Inferior parietal cortex (tissue), 1 donor: ENCODE measurements around the gene EPHB1.
"Not testable (repeated sequence)": the region's sequence is repeated elsewhere in the genome, so short reads cannot be mapped to it uniquely, and the experiment has no call there.

Source experiments
- DNase-seq: peaks from one replicate; pipeline ENCODE4 v3.0.0-alpha.2; 2016; ENCODE audit errors: extremely low spot score

The EPHB1 gene

DNA sequence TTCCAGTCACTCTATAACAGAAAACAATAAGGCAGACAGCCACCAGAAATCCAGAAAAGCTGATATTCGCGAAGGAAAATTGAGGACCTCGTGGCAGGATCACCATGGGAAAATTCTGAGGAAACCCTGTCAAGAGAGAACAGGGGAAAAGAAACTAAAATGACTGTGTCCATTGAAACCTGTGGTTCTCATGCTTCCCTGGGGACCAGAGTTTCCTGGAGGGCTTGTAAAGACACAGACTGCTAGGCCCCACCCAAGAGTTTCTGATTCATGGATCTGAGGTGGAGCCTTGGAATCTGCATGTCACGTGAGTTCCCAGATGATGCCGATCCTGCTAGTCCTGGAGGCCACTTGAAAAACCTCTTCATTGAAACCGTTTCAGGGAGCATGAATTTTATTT is 420.5 kb downstream of the EPHB1 start:
- no peak for DNase-seq

DNA sequence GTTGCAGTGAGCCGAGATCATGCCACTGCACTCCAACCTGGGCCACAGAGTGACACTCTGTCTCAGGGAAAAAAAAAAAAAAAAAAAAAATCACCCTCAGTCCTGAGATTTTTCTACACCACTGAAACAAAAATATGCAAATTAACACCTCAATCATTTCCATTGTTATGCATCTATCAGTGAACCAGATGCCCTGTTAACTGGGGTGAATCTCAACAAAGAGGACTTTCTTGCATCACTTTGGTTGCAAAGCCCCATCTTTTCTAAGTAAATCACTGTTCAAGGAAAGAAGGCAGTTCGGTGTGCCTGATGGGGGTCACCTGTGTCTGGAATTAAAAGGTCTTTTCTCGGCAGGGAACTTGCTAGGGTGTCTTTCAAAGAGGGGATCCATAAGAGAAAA is 421.6 kb downstream of the EPHB1 start:
- no peak for DNase-seq

DNA sequence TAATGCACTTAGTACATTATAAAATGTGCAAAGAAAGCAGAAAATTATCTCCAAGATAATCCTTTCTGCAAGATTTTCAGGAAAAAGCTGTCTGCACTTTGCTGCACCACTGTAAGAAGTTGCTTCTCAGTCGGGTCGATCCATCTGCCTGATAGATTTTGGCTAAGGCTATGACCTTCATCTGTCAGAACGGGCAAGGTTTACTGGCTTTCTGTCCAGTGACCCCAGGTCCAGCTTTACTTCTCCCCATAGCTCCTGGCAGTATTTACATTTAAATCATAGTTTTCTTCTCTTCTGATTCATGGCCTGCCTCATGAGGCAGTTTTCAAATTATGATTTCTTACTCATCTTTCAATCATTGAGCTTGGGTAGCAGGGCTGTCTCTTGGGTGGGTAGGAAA is 422.7 kb downstream of the EPHB1 start:
- no peak for DNase-seq

DNA sequence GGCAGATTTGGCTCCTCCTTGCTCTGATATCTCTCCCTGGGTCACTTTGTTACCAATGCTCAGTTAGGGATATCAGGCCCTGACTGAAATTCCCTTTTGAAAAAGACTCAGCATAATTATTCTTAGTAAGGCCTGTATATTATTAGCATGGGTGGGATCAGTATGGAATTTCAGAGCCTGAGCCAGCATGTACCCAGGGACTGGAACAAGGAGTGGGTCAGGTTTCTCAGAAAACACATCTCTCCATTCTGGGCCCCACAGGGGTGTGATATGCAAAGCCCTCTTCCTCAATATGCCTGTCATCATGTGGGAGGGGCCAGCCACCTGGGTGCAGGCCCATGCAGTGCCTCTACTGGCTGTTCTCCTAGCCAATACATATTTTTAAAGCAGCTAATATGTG is 423.2 kb downstream of the EPHB1 start:
- no peak for DNase-seq

DNA sequence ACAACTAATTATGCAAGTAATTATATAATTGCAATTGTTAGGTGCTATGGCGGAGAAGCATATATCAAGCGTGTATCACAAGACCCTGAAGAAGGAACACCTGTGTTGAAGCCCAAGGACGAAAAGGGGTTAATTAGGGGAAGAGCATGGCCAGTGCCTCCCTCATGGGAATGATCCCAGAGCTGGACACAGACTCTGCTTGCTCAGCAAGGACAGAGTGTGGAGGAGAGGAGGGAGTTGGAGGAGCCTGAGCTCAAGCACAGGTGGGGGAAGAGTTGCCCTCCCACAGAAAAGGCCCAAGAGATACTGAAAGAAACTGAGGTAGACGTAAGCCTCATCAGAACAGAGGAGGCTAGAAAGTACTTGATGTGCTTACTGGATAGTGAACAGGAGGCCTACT is 423.7 kb downstream of the EPHB1 start:
- DNase-seq: no peak

DNA sequence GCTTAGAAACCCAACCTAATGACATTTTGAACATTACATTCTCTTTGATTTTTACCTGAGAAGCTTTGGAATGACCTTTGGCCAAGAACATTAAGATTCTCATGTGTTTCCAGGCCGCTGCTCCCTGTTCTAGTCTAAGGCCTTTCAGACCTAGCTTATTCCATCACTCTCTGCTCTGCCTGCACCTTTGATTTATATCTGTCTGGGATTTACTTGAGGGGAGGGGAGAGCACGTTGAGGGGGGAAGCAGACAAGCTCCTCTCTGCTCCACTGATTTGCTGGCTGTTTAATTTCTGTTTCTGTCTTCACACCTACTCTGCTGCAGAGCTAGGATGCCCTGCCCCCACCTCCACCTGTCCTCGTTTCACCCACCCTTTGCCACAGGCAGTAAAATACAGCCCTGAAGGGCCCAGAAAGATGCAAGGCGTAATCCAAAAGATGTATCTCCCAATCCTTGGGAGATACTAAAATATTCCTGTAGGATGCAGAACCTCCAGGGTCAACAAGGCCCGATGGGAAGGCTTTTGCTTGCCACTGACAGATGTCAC is 429.8 kb downstream of the EPHB1 start:
- DNase-seq: no peak

DNA sequence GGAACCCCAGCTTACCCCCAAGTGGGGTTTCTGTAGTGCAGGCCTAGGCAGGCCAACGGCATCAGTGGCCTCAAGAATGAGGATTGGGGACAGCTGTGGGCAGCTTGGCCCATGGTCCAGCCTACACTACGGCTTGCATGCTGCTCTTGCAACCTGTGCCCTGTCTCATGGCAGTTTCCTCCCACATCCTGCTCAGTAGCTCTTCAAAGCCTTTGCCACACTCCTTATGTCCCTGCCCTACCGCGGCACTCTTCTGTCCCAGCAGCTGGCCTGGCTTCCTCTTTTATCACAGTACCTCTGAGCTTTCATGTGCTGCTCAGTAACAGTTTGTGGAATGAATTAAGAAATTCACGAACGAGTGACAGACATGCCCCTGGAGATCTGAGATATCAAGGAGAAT is 431.0 kb downstream of the EPHB1 start:
- DNase-seq: no peak

DNA sequence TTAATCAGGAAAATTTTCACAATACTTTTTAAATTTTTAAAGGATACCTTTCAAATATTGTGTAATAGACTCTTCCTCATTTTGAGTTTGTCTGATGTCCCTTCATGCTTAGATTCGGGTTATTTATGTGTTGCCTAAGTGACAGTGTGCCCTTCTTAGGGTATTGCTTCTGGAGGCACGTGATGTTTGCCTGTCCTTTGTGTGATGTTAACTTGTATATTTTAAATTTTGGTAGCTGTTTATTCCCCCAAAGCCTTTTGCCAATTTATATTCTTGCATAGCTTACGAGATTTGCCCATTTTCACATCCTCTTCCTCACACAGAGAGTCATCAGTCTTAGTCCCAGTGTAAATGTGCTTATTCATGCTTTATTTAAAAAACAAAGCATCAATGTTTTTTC is 433.1 kb downstream of the EPHB1 start:
- DNase-seq: no peak

DNA sequence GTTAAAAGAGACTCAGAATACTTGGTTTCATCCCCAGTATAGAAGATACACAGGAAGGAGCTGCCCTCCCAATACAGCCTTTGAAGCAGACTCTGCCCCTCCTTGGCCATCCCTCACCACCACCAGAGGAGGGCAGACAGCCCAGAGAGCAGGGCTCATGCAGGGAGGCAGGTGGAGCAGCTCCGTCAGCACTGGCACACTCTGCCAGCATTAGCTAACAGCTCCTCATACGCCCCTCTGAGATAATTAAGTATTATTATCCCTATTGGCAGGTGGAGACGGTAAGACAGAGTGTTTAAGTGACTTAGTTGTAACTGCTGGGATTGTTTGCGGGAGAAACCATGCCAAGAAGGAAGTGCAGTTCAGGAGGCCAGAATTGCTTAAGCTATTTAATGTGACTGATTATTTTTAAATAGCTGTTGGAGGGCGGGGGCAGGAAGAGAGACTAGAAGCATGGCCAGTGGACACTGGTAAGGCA is 434.0 kb downstream of the EPHB1 start:
- no peak for DNase-seq

DNA sequence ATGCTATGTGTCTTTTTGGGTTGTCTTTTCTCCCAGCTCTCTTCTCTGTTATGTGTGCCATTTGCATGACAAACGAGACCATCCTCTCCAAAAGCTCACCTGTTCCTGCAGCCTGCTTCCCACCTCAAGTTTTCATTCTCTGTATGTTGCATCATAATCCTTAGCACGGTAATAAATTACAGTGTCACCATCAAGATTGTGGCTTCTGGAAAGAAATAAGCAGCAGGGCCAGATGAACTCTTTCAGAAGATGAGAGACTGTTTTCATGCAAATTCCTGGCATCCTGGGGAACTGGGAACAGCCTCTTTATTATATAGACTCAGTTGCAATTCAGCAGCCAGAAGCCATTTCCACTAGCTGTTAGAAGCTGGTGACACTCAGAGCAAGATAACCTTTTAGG is 436.7 kb downstream of the EPHB1 start:
- DNase-seq: no peak

DNA sequence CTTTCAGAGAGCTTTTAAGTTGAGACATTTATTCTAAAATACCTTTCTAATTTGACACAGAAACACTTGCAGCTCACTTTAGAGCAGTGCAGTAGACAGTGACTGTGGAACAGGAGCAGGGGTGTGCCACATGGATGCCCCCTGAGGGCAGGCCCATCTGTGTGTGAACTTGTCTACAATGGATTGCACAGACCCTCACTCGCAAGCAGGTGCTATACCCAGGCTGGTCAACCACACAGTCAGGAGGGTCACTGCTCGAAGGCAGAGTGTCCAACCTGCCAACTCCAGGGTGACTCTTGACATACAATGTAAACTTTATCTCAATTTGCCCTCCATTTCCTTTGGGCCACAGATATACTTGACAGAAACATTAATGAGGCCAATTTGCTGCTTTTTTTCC is 437.2 kb downstream of the EPHB1 start:
- DNase-seq: no peak

DNA sequence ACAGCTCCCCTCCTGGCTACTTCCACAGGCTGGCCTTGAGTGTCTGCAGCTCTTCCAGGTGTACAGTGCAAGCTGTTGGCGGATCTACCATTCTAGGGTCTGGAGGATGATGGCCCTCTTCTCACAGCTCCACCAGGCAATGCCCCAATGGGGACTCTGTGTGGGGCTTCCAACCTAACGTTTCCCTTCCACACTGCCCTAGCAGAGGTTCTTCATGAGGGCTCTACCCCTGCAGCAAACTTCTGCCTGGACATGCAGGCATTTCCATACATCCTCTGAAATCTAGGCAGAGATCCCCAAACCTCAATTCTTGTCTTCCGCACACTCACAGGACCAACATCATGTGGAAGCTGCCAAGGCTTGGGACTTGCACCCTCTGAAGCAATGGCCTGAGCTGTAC is 438.4 kb downstream of the EPHB1 start:
- DNase-seq: not testable (repeated sequence)

DNA sequence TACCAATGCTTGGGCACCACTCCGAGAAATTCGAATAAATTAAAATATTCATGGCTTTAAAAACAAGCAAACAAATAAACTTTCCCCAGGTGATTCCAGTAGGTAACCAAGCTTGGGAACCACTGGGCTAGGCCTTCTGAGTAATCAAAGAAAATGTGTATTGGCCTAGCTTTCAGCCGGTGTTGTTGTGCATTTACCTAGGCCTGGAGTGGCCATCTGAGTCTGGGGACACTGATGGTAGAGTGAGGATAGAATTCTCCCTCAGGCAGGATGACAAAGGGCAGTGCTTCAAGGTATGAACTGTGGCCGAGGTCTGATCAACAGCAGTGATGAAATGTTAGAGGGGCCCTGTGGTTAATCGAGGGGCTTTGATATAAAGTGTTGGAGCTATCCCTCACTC is 440.5 kb downstream of the EPHB1 start:
- DNase-seq: no peak

DNA sequence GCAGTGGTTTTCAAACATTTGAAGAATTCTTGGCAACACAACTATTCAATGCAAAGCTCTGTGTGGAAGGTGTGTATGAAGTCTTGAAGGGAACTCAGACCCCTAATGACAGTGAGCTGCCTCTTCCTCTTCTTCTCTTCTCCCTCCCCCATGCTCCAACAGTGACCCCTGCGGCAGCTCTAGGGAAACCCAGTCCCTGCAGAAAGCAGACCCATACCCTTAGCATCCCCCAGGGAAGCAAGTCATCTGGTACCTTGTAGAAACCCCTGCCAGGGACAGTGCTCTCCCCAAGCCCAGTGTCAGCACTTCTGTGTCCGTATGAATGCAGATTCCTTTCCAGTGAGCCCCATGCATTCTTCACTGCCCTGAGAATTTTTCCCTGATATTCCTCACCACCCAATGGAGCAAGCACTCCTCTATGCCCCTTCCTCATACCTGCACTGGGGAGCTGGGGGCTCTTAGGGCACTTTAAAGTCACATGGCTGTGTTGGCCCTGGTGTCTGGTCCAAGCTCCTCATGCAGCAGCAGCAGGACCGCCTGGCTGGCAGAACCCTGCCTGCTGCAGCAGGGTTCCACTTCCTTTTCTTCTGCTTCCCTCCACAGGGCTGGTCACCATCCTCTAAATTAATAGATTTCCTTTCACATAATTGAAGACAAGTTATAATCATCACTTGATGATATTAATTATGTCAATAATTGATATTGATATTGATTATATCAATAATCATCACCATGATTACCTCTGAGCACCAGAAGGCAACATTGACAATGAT is 442.5 kb downstream of the EPHB1 start:
- DNase-seq: no peak

DNA sequence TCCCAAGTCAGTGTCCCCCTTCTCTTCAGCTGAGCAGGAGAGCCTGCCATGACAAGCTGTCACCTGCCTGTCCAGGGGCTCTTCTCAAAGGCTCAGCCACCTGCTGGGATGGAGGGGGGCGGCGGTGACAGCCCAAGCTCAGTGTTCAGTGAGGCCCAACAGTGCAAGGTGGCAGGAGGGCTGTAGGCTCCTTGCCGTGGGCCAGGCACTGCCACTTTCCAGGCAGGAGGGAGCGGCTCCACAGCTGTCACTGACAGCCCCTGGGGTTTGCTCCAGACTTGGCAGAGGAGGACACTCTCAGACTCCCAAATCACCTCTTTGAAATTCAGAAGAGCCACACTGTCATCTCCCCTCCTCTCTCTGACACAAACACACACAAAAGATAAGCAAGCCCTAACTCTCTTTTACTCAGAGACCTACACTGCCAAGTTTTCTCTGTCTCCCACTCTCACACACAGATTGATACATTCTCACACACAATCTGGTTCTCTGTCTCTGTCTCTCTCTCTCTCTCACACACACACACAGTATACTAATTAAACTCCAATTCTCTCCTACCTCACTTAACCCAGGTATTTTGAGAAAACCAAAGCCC is 443.3 kb downstream of the EPHB1 start:
- DNase-seq: no peak

DNA sequence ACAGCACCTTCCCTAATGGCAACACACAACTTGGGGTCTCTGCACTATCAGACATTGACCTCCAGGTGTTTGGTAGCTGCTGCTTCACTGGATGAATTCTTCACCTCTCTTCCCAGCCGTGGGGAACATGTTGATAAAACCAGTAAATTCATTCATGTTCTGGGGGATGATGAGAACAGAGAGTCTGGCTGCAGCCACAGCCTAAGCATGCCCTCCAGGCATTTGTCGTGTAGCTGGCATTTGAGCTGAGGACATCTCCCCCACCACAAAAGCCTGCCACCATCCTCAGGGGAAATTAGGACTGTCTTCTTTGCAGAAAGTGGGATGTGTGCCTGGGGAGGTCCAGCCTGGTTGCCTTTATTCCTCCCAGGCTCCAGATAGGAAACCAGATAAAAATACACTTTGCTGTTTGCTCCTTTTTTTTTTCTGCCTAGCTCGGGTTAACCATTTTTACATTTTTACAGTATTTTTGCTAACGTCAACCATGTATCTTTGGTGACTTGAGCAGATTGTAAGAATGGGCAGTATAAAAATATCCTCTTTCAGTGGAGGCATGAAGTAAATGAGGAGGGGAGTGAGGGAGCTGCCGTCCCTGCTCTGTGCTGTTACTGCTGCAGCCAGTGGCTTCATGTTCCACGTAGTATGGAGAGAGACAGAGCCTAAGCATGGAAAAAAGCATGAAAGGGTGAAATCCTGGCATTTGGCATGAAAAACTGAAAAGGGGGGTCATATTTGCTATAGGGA is 444.0 kb downstream of the EPHB1 start:
- DNase-seq: no peak

DNA sequence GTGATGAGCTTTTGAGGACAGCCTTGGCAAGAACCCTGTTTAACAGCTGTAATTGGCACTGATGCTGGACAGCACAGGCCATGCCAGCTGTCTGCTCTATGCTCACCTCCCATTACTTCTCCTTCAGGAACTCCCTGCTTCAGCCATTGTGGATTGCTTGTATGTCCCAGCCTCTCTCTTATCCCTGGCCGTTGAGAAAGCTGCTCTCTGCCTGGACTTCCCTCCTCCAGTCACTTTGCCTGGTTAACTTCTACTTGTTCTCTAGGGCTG is 444.5 kb downstream of the EPHB1 start:
- DNase-seq: no peak

DNA sequence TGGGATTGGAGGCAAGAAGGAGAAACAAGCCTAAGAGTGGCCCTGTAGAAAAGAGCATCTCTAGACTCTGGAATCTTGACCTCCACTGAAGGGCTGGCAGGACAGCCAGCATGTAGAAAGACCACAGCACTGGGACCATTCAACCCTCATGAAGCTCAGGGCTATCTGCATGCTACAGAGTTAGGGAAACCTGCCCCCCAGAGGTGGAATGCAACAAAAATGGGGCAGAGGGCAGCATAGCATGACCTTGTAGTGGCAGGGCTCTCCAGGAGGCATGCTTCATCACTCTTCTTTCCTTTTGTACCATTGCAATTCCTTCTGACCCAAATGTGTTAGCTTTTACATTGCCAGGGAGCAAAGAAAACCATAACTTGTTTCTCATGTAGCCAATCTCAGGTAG is 445.4 kb downstream of the EPHB1 start:
- no peak for DNase-seq

DNA sequence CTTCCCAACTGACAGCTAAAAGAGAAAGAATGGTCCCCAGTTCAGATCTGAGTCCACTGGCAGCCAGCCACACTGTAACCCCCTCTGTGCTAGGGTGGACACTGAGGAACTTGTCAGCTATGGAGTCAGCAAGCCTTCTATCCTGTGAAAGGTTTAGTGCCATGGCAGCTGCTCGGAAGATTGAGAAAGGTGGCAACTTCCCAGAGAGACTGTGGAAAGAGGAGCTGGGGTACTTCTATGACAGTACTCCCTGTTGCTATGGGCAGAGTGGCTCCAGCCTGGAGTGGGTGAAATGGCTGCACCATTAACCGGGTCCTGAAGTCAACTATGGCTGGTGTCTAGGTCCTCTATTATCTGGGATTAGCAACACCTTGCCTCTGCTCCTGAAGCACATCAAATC is 447.2 kb downstream of the EPHB1 start:
- no peak for DNase-seq

DNA sequence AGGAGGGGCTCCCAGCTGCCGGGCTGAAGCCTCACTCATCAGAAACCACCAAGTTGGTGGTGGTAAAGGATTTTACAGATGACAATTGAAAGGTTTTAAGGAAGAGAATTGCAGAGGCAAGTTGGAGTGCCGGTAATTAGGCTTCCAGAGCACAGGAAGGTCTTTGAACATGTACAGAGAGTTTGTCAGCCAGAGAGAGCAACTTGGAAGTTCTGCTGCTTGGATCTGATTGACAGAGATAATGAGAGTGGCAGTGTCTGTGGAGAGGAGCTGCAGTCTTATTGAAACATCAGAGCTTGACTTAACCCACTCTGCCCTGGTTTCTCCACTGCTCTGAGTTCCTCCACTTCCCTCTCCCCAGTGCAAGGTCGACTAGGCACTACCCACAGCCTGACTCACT is 448.6 kb downstream of the EPHB1 start:
- no peak for DNase-seq

DNA sequence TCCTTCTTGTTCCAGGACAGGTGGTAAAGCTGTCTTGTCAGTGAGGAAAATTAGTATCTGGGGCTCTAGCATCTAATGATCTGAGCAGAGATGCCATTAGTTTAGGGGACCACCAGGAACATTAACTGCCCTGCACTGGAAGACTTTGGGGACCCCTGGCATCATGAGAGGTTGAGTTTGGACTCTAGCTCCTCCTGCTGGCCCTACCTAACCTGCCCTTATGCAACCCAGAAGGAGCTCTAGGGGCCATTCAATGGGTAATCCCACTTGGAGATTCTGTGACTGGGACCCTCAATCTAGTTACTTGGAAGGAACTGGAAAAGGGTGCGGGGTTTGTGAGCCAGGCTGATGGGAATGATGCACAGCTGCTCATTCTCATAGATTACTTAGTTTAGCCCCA is 451.0 kb downstream of the EPHB1 start:
- DNase-seq: no peak

DNA sequence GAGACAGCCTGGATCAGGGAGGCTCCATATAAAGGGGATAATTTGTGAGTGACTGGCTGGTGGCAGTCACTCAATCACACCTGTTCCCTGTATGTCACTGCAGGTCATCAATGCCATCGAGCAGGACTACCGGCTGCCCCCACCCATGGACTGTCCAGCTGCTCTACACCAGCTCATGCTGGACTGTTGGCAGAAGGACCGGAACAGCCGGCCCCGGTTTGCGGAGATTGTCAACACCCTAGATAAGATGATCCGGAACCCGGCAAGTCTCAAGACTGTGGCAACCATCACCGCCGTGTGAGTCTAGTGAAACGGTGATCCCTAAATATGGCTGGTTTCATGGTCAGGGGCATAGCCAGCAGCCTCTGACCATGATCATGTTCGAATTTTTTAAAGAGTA is 453.2 kb downstream of the EPHB1 start:
- no peak for DNase-seq

DNA sequence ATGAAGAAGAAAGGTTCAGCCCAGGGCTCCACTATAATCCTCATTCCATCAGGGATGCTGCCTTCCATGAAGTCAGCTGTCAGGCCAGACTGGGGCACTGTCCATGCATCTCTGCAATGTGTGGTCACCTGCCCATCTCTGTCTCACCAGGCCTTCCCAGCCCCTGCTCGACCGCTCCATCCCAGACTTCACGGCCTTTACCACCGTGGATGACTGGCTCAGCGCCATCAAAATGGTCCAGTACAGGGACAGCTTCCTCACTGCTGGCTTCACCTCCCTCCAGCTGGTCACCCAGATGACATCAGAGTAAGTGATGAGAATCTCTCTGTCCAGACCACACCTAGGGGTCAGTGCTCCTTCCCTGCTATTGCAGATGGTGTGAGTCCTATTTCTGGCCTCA is 454.1 kb downstream of the EPHB1 start:
- no peak for DNase-seq
